Measurements from ENCODE around the gene PGC. TPM values are rescaled to one million over a fixed set of nuclear protein-coding genes. Genes with fewer than 3 reads are reported as not detected.

The PGC gene
- total RNA-seq, 4 donors from 2014 or later: 0.62 TPM; not detected in 3

DNA sequence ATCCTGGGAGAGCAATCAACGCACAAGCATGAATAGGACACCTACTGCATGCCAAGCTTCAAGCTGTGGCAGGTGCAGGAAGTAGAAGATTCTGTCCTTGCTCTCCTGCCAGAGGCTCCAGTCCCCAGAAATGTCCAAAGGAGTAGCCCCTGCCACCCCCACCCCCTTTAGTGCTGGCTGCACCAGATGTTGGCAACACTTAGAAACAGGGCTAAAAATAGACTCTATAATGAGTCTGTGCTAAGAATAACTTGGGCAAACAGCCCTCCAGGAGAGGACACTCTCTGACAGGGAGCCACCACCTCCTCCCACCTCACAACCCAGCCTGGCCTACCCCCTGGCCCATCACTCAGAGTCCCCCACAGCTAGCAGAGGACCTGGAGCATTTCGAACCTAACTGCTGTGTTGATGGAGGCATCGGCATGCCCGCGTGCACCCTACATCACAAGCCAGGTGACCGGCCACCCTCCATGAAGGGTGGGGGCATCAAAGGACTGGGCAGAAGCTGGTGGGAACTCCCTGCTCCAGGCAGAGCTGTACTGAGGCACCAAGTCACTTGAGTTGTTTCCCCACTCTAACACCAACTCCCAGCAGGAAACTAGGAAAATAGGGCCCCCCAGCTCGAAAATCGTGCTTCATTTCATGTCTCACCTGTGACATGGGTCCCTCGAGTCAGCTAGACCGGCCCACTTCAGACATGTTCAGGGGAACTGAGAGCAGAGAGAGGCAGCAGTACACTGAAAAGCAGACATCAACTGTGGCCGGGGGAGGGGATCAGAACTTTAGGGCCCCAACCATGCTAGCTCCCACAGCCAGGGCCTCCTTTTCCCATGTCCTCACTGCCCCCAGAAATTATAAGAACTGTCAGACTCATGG, 30.4 kb downstream of the PGC start:
- TF ChIP-seq, protein P1, sequence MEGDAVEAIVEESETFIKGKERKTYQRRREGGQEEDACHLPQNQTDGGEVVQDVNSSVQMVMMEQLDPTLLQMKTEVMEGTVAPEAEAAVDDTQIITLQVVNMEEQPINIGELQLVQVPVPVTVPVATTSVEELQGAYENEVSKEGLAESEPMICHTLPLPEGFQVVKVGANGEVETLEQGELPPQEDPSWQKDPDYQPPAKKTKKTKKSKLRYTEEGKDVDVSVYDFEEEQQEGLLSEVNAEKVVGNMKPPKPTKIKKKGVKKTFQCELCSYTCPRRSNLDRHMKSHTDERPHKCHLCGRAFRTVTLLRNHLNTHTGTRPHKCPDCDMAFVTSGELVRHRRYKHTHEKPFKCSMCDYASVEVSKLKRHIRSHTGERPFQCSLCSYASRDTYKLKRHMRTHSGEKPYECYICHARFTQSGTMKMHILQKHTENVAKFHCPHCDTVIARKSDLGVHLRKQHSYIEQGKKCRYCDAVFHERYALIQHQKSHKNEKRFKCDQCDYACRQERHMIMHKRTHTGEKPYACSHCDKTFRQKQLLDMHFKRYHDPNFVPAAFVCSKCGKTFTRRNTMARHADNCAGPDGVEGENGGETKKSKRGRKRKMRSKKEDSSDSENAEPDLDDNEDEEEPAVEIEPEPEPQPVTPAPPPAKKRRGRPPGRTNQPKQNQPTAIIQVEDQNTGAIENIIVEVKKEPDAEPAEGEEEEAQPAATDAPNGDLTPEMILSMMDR (IDR thresholded peaks at IDR 0.05): no peak
- TF ChIP-seq POLR2AphosphoS5 (IDR thresholded peaks at IDR 0.05) (no peak), EP300 (IDR thresholded peaks at IDR 0.05) (no peak), POLR2A (IDR thresholded peaks at IDR 0.05) (no peak)
- Histone ChIP-seq H3K27me3 (no peaks in the 10 kb centered on the region), H3K36me3 (peaks cover 0 to 6% of the 10 kb centered on the region in 2 donors), H3K27ac (peak overlapping the region in 1 of 4 donors; percentile 14), H3K9me3 (no peaks in the 10 kb centered on the region), H3K4me1 (peaks cover 0 to 99% (median 38%) of the 10 kb centered on the region in 3 donors), H3K4me3 (no peak overlapping the region)
- no peak for ATAC-seq
- WGBS, 2 donors (ENCODE audit: low coverage in 1 of 2): 92% methylated on average over 2 of the region's 11 CpGs; no CpG with 5 or more reads in 1 of the 2 donors

DNA sequence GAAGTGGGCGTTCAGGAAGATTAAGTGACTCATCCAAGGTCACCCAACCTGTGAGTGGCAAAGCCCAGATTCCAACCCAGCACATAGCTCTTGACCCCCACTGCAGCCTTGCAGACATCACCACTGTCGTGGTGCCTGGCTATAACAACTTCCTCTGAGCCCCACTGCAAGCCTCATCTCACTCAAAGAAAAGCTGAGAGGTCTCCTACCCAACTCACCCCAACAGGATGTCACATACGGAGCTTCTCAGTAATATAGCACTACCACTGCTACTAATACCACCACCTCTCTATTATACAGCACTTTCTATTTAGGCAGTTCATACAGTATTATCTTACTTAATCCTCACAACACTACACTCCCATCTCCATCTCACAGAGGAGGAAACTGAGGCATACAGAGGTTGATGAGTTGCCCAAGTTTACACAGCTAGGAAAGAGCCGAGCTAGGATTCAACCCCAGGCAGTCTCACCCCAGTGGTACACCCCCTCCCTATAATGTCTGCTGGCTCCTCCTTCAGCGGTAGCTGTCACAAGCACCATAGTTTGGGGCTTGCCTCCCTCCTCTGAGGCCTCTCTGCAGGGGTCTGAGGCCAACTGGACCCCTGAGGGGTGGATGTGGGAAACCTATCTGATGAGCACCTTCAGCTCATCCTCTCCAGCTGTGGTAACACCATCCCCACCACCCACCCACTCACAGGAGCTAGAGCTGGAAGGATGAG, 31.2 kb downstream of the PGC start:
- TF ChIP-seq POLR2A (IDR thresholded peaks at IDR 0.05) (no peak), EP300 (IDR thresholded peaks at IDR 0.05) (no peak), POLR2AphosphoS5 (IDR thresholded peaks at IDR 0.05) (no peak)
- TF ChIP-seq, protein P1 (IDR thresholded peaks at IDR 0.05): no peak
- no peaks in the 10 kb centered on the region for H3K9me3 ChIP-seq
- H3K36me3 ChIP-seq: peaks cover 0 to 6% of the 10 kb centered on the region in 2 donors
- H3K27me3 ChIP-seq: no peaks in the 10 kb centered on the region
- 85 to 100% methylated on average over 4 to 5 of the region's 5 CpGs for WGBS, 2 donors (ENCODE audit: low coverage in 1 of 2)
- peaks cover 0 to 99% (median 42%) of the 10 kb centered on the region in 3 donors for H3K4me1 ChIP-seq
- no peak for ATAC-seq
- no peak overlapping the region for H3K4me3 ChIP-seq
- no peak overlapping the region for H3K27ac ChIP-seq

DNA sequence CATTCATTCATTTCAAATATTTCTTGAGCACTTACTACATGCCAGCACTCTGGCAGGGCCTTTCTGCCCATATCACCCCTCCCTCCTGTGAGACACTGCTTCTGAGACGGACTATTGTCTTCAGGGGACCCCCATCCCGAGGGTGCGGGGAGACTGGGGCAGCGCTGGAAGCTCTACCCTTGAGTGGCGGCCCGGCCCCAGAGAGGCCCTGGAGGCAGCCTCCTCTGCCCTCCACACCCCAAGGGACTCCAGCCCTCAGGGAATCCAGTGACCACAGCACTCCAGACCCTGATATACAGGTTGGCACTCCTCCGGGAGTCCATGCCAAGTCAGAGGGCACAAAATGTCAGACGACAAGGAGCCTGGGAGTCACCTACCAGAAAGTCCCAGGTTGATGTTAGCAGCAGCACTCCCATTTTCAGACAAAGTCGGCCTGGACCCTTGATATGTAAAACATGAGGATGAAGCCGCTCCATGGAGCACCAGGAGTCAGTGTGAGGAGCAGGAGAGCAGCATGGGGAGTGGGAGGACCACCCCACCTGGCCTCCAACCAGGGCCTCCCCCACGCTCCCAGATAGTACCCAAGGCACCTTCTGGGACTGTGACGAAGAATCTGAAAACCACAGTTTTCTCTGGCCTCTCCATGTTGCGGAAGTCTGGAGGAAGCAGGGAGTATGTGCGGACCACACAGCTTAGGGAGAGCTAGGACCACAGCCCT, 32.5 kb downstream of the PGC start:
- Histone ChIP-seq H3K36me3 (peaks cover 0 to 6% of the 10 kb centered on the region in 2 donors), H3K27ac (peak overlapping the region in 2 of 4 donors; percentile 11 to 38), H3K27me3 (no peaks in the 10 kb centered on the region), H3K4me1 (peaks cover 0 to 95% (median 42%) of the 10 kb centered on the region in 3 donors), H3K9me3 (no peaks in the 10 kb centered on the region), H3K4me3 (no peak overlapping the region)
- WGBS, 2 donors (ENCODE audit: low coverage in 1 of 2): 100% methylated on average over 1 of the region's 14 CpGs
- no peak for ATAC-seq
- TF ChIP-seq, protein P1 (IDR thresholded peaks at IDR 0.05): no peak
- TF ChIP-seq POLR2AphosphoS5 (IDR thresholded peaks at IDR 0.05) (no peak), EP300 (IDR thresholded peaks at IDR 0.05) (no peak), POLR2A (IDR thresholded peaks at IDR 0.05) (no peak)

DNA sequence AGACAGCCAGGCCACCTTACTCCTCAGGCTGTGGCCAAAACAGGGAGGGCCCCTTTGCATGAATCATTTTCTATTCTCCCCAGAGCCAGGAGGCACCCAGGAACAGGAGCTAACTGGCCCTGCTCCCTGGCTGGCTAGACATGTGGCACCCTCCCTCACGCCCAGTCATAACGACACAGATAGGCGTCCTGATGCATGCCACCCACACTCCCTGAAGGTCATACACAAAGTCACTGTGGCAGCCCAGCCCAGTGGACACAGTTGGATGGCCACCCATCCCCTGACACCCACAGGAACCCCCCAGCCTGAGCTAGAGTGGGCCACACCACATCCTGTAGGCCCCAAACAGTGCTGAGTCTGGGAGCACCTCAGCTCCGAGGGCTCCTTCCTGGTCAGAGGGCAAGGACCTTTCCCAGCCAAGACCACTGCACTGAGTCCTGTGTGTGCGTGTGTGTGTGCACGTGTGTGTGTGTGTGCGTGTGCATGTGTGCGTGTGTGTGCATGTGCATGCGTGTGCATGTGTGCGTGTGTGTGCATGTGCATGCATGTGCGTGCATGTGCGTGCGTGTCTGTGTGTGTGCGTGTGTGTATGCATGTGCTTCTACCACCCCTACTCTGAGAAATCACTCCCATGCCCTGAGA, 33.4 kb downstream of the PGC start:
- peaks cover 0 to 90% (median 42%) of the 10 kb centered on the region in 3 donors for H3K4me1 ChIP-seq
- H3K27me3 ChIP-seq: no peaks in the 10 kb centered on the region
- no peak for TF ChIP-seq EP300 (IDR thresholded peaks at IDR 0.05)
- TF ChIP-seq, protein P1 (IDR thresholded peaks at IDR 0.05): no peak
- TF ChIP-seq POLR2AphosphoS5 (IDR thresholded peaks at IDR 0.05): no peak
- no peak for TF ChIP-seq POLR2A (IDR thresholded peaks at IDR 0.05)
- no peaks in the 10 kb centered on the region for H3K9me3 ChIP-seq
- H3K4me3 ChIP-seq: no peak overlapping the region
- no peak for ATAC-seq
- H3K27ac ChIP-seq: peak overlapping the region in 3 of 4 donors; percentile 77 to 83 (median 78)
- 50 to 90% methylated on average over 2 of the region's 14 CpGs for WGBS, 2 donors (ENCODE audit: low coverage in 1 of 2)
- peaks cover 0 to 6% of the 10 kb centered on the region in 2 donors for H3K36me3 ChIP-seq
